Measurements from ENCODE around the gene NLK.

The NLK gene

GRCh38 chr17:28244446-28244845 is 202.0 kb downstream of the NLK start:
- FAIRE-seq = no peak
- no peak for DNase-seq (ENCODE audit: insufficient read length, low spot score)
